Activated CD8-positive, alpha-beta T cell treated with anti-CD3 and anti-CD28 coated beads for 36 hours (primary cell): ENCODE data around the gene RPS19BP1. TPM values are rescaled to one million over a fixed set of nuclear protein-coding genes. Genes with fewer than 3 reads are reported as not detected.

ENCODE experiments used
- ATAC-seq: fragments of 200-7000 bp; cut with Tn5 transposase; one replicate; pipeline ENCODE4 v1.10.0; 2021; ENCODE audit warnings: mild to moderate bottlenecking, moderate library complexity
- CTCF ChIA-PET: fragments of 350-600 bp; sonication (Branson Sonifier 250); formaldehyde crosslinking; loops from one replicate; lab custom pipeline; 2021; ENCODE audit warnings: antibody characterized with exemption; lab: Charles Lee
- POLR2A ChIA-PET: fragments of 350-600 bp; sonication (Branson Sonifier 250); formaldehyde crosslinking; loops from one replicate; lab custom pipeline; 2021; ENCODE audit warnings: antibody characterized with exemption; lab: Charles Lee
- DNase-seq: peaks from one replicate; pipeline ENCODE4 v3.0.0-alpha.2; 2020
- H3K27ac Mint-ChIP-seq: one replicate; pipeline ENCODE4 v1.8.0; 2021; ENCODE audit warnings: mild to moderate bottlenecking, mixed read lengths
- H3K27me3 Mint-ChIP-seq: one replicate; pipeline ENCODE4 v1.8.0; 2021; ENCODE audit warnings: mixed read lengths
- H3K36me3 Mint-ChIP-seq: one replicate; pipeline ENCODE4 v1.8.0; 2021; ENCODE audit warnings: low read depth, mixed read lengths
- H3K4me1 Mint-ChIP-seq: one replicate; pipeline ENCODE4 v1.8.0; 2021; ENCODE audit warnings: low read depth, mixed read lengths
- H3K4me3 Mint-ChIP-seq: one replicate; pipeline ENCODE4 v1.8.0; 2021; ENCODE audit warnings: mild to moderate bottlenecking, moderate library complexity, mixed read lengths
- H3K9me3 Mint-ChIP-seq: one replicate; pipeline ENCODE4 v1.8.0; 2021; ENCODE audit warnings: mixed read lengths
- intact Hi-C: fragments of 100-400 bp; cut with micrococcal nuclease; formaldehyde crosslinking; loops from one replicate; pipeline ENCODE4 v1.10.0; 2022
- total RNA-seq, 2 experiments: library from RNA; stranded (reverse); gene quantifications; one replicate each; pipeline ENCODE4 v1.2.3, GENCODE V29; 2021
- TF ChIP-seq, protein P1 (sequence below): fragments of 200-600 bp; IDR thresholded peaks from one replicate; pipeline ENCODE4 v1.8.0; 2022; ENCODE audit warnings: antibody characterized with exemption, mild to moderate bottlenecking

The RPS19BP1 gene
- total RNA-seq, 2 experiments from 2014 or later, result 68.5 to 71.7 TPM

DNA sequence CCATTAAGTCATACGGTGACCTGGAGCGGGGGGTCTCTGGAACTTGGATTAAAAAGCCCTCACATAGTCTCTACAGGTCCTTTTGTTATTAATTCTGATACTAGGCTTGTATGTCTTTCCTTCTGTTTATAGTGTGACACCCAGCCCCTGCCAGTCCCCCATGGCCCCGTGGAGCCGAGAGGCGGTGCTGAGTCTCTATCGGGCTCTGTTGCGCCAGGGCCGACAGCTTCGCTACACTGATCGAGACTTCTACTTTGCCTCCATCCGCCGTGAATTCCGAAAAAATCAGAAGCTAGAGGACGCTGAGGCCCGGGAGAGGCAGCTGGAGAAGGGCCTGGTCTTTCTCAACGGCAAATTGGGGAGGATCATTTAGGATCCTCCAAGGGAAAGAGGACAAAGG is 28.5 kb downstream of the RPS19BP1 start:
- H3K27me3 Mint-ChIP-seq, result no peaks in the 10 kb centered on the region
- H3K4me1 Mint-ChIP-seq, result peaks cover 37% of the 10 kb centered on the region
- no peak overlapping the region for H3K27ac Mint-ChIP-seq
- intact Hi-C loops, result loop anchor here (2.0 kb wide), 1 partner anchor 21 kb away; no protein-coding TSS in a partner anchor
- peak overlapping the region; percentile 80 for H3K4me3 Mint-ChIP-seq
- DNase-seq (no peak), ATAC-seq (no peak)
- H3K36me3 Mint-ChIP-seq, result peaks cover 47% of the 10 kb centered on the region
- H3K9me3 Mint-ChIP-seq, result no peaks in the 10 kb centered on the region
- ChIA-PET CTCF (interaction anchor here (1.1 to 17.7 kb wide), 4 partner anchors 11 to 31 kb away, joined by 4 to 323 read pairs (median 36); partner anchors contain the start of gene RPS19BP1), POLR2A (interaction anchor here (0.6 to 4.4 kb wide), 5 partner anchors 14 to 20 kb away, joined by 3 to 48 read pairs (median 10); partner anchors contain the start of gene ATF4)
- TF ChIP-seq, protein P1, sequence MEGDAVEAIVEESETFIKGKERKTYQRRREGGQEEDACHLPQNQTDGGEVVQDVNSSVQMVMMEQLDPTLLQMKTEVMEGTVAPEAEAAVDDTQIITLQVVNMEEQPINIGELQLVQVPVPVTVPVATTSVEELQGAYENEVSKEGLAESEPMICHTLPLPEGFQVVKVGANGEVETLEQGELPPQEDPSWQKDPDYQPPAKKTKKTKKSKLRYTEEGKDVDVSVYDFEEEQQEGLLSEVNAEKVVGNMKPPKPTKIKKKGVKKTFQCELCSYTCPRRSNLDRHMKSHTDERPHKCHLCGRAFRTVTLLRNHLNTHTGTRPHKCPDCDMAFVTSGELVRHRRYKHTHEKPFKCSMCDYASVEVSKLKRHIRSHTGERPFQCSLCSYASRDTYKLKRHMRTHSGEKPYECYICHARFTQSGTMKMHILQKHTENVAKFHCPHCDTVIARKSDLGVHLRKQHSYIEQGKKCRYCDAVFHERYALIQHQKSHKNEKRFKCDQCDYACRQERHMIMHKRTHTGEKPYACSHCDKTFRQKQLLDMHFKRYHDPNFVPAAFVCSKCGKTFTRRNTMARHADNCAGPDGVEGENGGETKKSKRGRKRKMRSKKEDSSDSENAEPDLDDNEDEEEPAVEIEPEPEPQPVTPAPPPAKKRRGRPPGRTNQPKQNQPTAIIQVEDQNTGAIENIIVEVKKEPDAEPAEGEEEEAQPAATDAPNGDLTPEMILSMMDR, result no peak

DNA sequence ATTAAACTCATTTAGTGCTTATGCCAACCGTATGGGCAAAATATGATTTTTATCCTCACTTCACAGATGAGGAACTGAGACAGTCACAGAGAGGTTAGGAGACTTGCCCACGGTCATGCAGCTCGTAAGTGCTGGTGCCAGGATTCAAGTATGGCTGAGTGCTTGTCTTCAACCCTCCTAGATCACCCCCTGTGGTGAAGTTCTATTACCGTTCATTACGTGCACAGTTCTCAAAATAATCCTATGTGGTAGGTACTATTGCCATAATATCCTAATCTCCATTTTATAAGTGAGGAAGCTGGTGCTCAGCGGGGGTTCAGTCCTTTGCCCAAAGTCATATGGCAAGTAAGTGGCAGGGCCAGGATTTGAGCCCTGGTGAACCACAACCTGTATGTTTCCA is 28.9 kb downstream of the RPS19BP1 start:
- Mint-ChIP-seq H3K27ac (peak overlapping the region; percentile 86), H3K27me3 (no peaks in the 10 kb centered on the region), H3K36me3 (peaks cover 45% of the 10 kb centered on the region), H3K9me3 (no peaks in the 10 kb centered on the region), H3K4me1 (peaks cover 36% of the 10 kb centered on the region), H3K4me3 (peak overlapping the region; percentile 80)
- TF ChIP-seq, protein P1, result no peak
- ChIA-PET POLR2A (interaction anchor here (0.8 to 4.4 kb wide), 6 partner anchors 15 to 57 kb away, joined by 3 to 48 read pairs (median 10); partner anchors contain the start of gene ATF4), CTCF (interaction anchor here (1.0 to 17.7 kb wide), 6 partner anchors 10 to 32 kb away, joined by 3 to 323 read pairs (median 10); partner anchors contain the start of genes ATF4 and RPS19BP1)
- DNase-seq, result no peak
- intact Hi-C loops, result loop anchor here (2.0 kb wide), 1 partner anchor 21 kb away; no protein-coding TSS in a partner anchor
- no peak for ATAC-seq

DNA sequence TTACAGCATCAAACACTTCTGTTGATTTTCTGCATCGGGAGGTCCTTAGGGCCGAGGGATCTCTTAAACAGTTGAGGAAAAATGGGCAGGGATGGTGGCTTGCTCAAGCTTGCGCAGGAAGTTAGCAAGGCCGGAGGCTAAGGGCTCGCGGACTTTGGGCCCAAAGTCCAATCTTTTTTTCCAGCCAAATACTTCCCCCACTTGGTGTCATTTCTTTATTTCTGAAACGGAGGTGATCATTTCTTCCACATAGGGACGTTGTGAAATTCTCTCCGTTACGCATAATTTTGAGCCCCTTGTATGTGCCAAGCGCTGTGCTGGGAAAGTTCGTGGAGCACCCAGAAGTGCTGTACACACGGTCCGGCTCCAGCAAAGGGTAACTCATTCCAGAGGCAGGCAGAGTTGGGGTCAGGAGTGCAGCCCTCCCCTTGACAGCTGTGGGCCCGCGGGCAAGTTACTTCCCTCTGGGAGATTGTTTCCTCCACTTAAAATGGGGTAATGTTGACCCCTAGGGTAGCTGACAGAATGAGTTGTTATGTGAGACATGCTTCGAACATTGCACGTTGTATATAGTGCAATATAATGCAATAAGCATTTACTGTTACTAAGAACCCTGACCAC is 29.6 kb downstream of the RPS19BP1 start:
- intact Hi-C loops, result no loop called here
- TF ChIP-seq, protein P1, result no peak
- H3K9me3 Mint-ChIP-seq, result no peaks in the 10 kb centered on the region
- peaks cover 30% of the 10 kb centered on the region for H3K4me1 Mint-ChIP-seq
- DNase-seq, result no peak
- ATAC-seq, result no peak
- no peaks in the 10 kb centered on the region for H3K27me3 Mint-ChIP-seq
- POLR2A ChIA-PET, result interaction anchor here (0.8 to 4.4 kb wide), 5 partner anchors 13 to 56 kb away, joined by 3 to 48 read pairs (median 11); partner anchors contain the start of gene ATF4
- peak overlapping the region; percentile 80 for H3K4me3 Mint-ChIP-seq
- H3K27ac Mint-ChIP-seq, result peak overlapping the region; percentile 86
- CTCF ChIA-PET, result interaction anchor here (1.0 to 17.7 kb wide), 5 partner anchors 10 to 25 kb away, joined by 3 to 323 read pairs (median 15); partner anchors contain the start of genes ATF4 and RPS19BP1
- peaks cover 40% of the 10 kb centered on the region for H3K36me3 Mint-ChIP-seq

DNA sequence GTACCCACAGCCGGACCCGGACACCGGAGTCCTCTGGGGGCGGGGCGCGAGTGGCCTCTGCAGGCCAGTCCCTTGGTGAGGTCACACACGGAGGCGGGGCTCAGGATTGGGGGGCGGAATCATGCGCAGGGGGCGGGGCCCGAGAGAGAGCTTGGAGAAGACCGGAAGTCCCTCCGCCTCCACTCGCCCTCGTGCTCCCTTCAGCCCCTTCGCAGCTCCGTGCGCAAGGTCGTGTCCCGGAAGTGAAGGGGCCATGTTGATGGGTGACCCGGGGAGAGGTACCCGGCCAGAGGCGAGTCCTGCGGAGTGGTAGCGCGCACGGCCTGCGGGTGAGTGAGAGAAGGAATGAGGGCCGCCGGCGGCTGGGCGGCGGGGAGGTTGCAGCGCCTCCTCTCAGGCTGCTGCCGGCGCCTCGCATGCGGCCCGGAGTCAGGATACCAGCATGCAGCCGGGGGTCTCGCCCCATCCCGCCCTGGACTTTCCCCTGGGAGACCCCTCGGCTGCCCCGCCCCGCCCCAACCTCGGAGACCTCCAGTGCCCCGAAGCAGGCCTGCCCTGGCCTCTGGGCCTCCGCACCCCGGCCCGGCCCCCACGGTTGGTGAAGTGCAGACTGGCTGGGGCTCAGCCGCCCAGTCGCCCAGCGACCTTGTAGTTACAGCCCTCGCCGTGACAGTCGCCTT is 30.3 kb downstream of the RPS19BP1 start, which contains the start of gene MIEF1:
MIEF1 (plus strand) TSS at position 182 of the 680 bp plus-strand sequence. CDS start 9,005 bp downstream, outside the sequence.
- Mint-ChIP-seq H3K36me3 (peaks cover 40% of the 10 kb centered on the region), H3K27me3 (no peaks in the 10 kb centered on the region), H3K4me3 (peak within 1 kb of the TSS; percentile 80), H3K9me3 (no peaks in the 10 kb centered on the region), H3K27ac (peak within 1 kb of the TSS; percentile 93), H3K4me1 (peaks cover 32% of the 10 kb centered on the region)
- DNase-seq (peak; percentile 98), ATAC-seq (peak; percentile 99)
- intact Hi-C loops, result no loop called here
- ChIA-PET CTCF (interaction anchor here (0.9 to 17.7 kb wide), 8 partner anchors 9 to 187 kb away, joined by 3 to 323 read pairs (median 4); partner anchors contain the start of gene RPS19BP1), POLR2A (interaction anchor here (0.6 to 4.4 kb wide), 11 partner anchors 9 to 65 kb away, joined by 3 to 48 read pairs (median 7); partner anchors contain the start of gene ATF4)
- TF ChIP-seq, protein P1, result no peak
